A549 (cell line): ENCODE data around the gene MYBPC2. TPM values are rescaled to one million over a fixed set of nuclear protein-coding genes. Genes with fewer than 3 reads are reported as not detected.
A peak's percentile ranks its signal among the peaks of the same experiment; 100 is the strongest.

Source experiments
- ATAC-seq, 2 experiments: fragments of 200-7000 bp in 1 of 2; fragments of >200 bp in 1 of 2; cut with Nextera tagmentation in 1 of 2; cut with Tn5 transposase in 1 of 2; 3 replicates each; pipeline versions ENCODE4 v1.8.0 to v1.9.1; 2018 to 2020; ENCODE audit warnings: mild to moderate bottlenecking in 1 of 2, moderate library complexity in 1 of 2
- CTCF ChIA-PET: fragments of 300-600 bp; sonication (Branson Sonifier 250); formaldehyde crosslinking; extraction: SDS; loops from one replicate; lab custom pipeline; 2021; ENCODE audit warnings: antibody characterized with exemption, inconsistent platforms; lab: Yijun Ruan, JAX
- POLR2A ChIA-PET: fragments of 350-600 bp; formaldehyde crosslinking; extraction: SDS; loops from one replicate; lab custom pipeline; 2021; ENCODE audit warnings: antibody characterized with exemption, inconsistent platforms; lab: Yijun Ruan, JAX
- DNase-seq, 2 experiments: peaks; one replicate each; pipeline versions ENCODE4 v3.0.0 to v3.0.0-alpha.2; 2011 to 2016; ENCODE audit warnings: low read depth in 1 of 2, low spot score in 1 of 2
- FAIRE-seq: peaks from 2 replicates; lab custom pipeline; 2011; peaks lifted over from hg19 to GRCh38; lab: Jason Lieb, UNC
- H3K27ac ChIP-seq, 2 experiments: fragments of >200 bp; sonication (Bioruptor Twin); formaldehyde crosslinking; 3 replicates each; pipeline ENCODE4 v1.5.1; 2016 to 2017
- H3K4me1 ChIP-seq: fragments of >200 bp; sonication (Bioruptor Twin); formaldehyde crosslinking; 3 replicates; pipeline ENCODE4 v1.6.1; 2016
- H3K4me2 ChIP-seq: fragments of >200 bp; sonication (Bioruptor Twin); formaldehyde crosslinking; 3 replicates; pipeline ENCODE4 v1.6.1; 2016
- H3K4me3 ChIP-seq: fragments of >200 bp; sonication (Bioruptor Twin); formaldehyde crosslinking; 3 replicates; pipeline ENCODE4 v1.5.1; 2016
- H3K9me3 ChIP-seq: fragments of >200 bp; sonication (Bioruptor Twin); formaldehyde crosslinking; 3 replicates; pipeline ENCODE4 v1.6.1; 2016
- BHLHE40 ChIP-seq: IDR thresholded peaks from 2 replicates; pipeline ENCODE4 v1.6.1; 2012; ENCODE audit warnings: low read depth, low read length, inconsistent platforms
- CBX8 ChIP-seq: fragments of 200-600 bp; sonication (generic); IDR thresholded peaks from 2 replicates; pipeline ENCODE4 v1.6.1; 2016
- CEBPB ChIP-seq, 2 experiments: fragments of >200 bp in 1 of 2; sonication (Bioruptor Twin) in 1 of 2; formaldehyde crosslinking in 1 of 2; IDR thresholded peaks; 2 replicates each; pipeline ENCODE4 v1.6.1; 2012 to 2016
- CHD2 ChIP-seq: fragments of 150-350 bp; IDR thresholded peaks from 2 replicates; pipeline ENCODE4 v1.6.1; 2014; ENCODE audit warnings: low read length; ENCODE audit not compliant: partially characterized antibody
- CHD4 ChIP-seq: fragments of 200-600 bp; sonication (generic); IDR thresholded peaks from 2 replicates; pipeline ENCODE4 v1.6.1; 2016; ENCODE audit warnings: antibody characterized with exemption, mild to moderate bottlenecking, borderline replicate concordance
- CTCF ChIP-seq: fragments of >200 bp; sonication (Bioruptor Twin); formaldehyde crosslinking; IDR thresholded peaks from 3 replicates; pipeline ENCODE4 v1.5.1; 2016
- E2F6 ChIP-seq: IDR thresholded peaks from 2 replicates; pipeline ENCODE4 v1.6.1; 2012; ENCODE audit warnings: low read depth, borderline replicate concordance
- EHF ChIP-seq: fragments of 250-450 bp; sonication (Bioruptor Pico); IDR thresholded peaks from 2 replicates; pipeline ENCODE4 v1.5.0; 2020; ENCODE audit warnings: mild to moderate bottlenecking
- EHMT2 ChIP-seq: fragments of 200-600 bp; sonication (generic); IDR thresholded peaks from 2 replicates; pipeline ENCODE4 v1.6.1; 2016; ENCODE audit warnings: antibody characterized with exemption, low read depth, mild to moderate bottlenecking, moderate library complexity
- ELK1 ChIP-seq: fragments of 150-350 bp; IDR thresholded peaks from 2 replicates; pipeline ENCODE4 v1.6.1; 2014; ENCODE audit warnings: low read depth, mild to moderate bottlenecking, low read length
- EP300 ChIP-seq, 2 experiments: fragments of >200 bp; sonication (Bioruptor Twin); formaldehyde crosslinking; IDR thresholded peaks; 2 replicates in 1 of 2; 3 replicates in 1 of 2; pipeline ENCODE4 v1.6.1; 2016 to 2017
- ESRRA ChIP-seq: fragments of 150-350 bp; IDR thresholded peaks from 2 replicates; pipeline ENCODE4 v1.6.1; 2014; ENCODE audit warnings: mild to moderate bottlenecking, low read length, borderline replicate concordance
- FOSB ChIP-seq: fragments of 250-450 bp; sonication (Bioruptor Pico); IDR thresholded peaks from 2 replicates; pipeline ENCODE4 v1.5.0; 2020; ENCODE audit warnings: mild to moderate bottlenecking, moderate library complexity
- FOSL2 ChIP-seq, 2 experiments: fragments of 450-650 bp in 1 of 2; fragments of >200 bp in 1 of 2; sonication (Bioruptor Twin) in 1 of 2; formaldehyde crosslinking; IDR thresholded peaks; 2 replicates each; pipeline versions ENCODE4 v1.5.0 to v1.6.1; 2016 to 2020; ENCODE audit warnings: mild to moderate bottlenecking in 1 of 2, moderate library complexity in 1 of 2
- GATA3 ChIP-seq: IDR thresholded peaks from 2 replicates; pipeline ENCODE4 v1.6.1; 2012; ENCODE audit warnings: borderline replicate concordance
- HDAC2 ChIP-seq: fragments of 200-600 bp; sonication (generic); IDR thresholded peaks from 2 replicates; pipeline ENCODE4 v1.6.1; 2016
- HES2 ChIP-seq: fragments of >200 bp; sonication (Bioruptor Twin); formaldehyde crosslinking; IDR thresholded peaks from 2 replicates; pipeline ENCODE4 v1.6.1; 2016
- HEYL ChIP-seq: fragments of 250-450 bp; sonication (Bioruptor Pico); IDR thresholded peaks from 2 replicates; pipeline ENCODE4 v1.8.0; 2021; ENCODE audit warnings: mild to moderate bottlenecking, moderate library complexity
- HOXA7 ChIP-seq: fragments of 250-450 bp; sonication (Bioruptor Pico); IDR thresholded peaks from 2 replicates; pipeline ENCODE4 v1.5.0; 2020; ENCODE audit warnings: mild to moderate bottlenecking, moderate library complexity
- HOXB13 ChIP-seq: fragments of 250-450 bp; sonication (Bioruptor Pico); IDR thresholded peaks from 2 replicates; pipeline ENCODE4 v1.5.0; 2020; ENCODE audit warnings: low read depth, mild to moderate bottlenecking, moderate library complexity
- HOXB5 ChIP-seq: fragments of 250-450 bp; sonication (Bioruptor Pico); IDR thresholded peaks from 2 replicates; pipeline ENCODE4 v1.5.0; 2020; ENCODE audit warnings: mild to moderate bottlenecking, moderate library complexity
- JUN ChIP-seq, 2 experiments: fragments of >200 bp; sonication (Bioruptor Twin); formaldehyde crosslinking; IDR thresholded peaks; 2 replicates in 1 of 2; 3 replicates in 1 of 2; pipeline ENCODE4 v1.6.1; 2016 to 2017
- MAFK ChIP-seq: fragments of 450-650 bp; IDR thresholded peaks from 2 replicates; pipeline ENCODE4 v1.6.1; 2014; ENCODE audit not compliant: partially characterized antibody
- NFE2L2 ChIP-seq: fragments of 150-350 bp; conservative IDR thresholded peaks from 2 replicates; pipeline ENCODE4 v1.6.1; 2014; ENCODE audit warnings: low read length
- PBX3 ChIP-seq: IDR thresholded peaks from 2 replicates; pipeline ENCODE4 v1.6.1; 2012
- RARB ChIP-seq: fragments of 250-450 bp; sonication (Bioruptor Pico); IDR thresholded peaks from 2 replicates; pipeline ENCODE4 v1.8.0; 2021; ENCODE audit warnings: mild to moderate bottlenecking, moderate library complexity
- REST ChIP-seq: fragments of 200-600 bp; sonication (generic); IDR thresholded peaks from 2 replicates; pipeline ENCODE4 v1.6.1; 2016; ENCODE audit warnings: antibody characterized with exemption, mild to moderate bottlenecking, moderate library complexity
- SMC3 ChIP-seq: fragments of >200 bp; sonication (Bioruptor Twin); formaldehyde crosslinking; IDR thresholded peaks from 3 replicates; pipeline ENCODE4 v1.6.1; 2018; ENCODE audit warnings: inconsistent platforms
- SREBF2 ChIP-seq: fragments of 450-650 bp; IDR thresholded peaks from 2 replicates; pipeline ENCODE4 v1.6.1; 2014; ENCODE audit warnings: mild to moderate bottlenecking, moderate library complexity
- TFCP2L1 ChIP-seq: fragments of 250-450 bp; sonication (Bioruptor Pico); IDR thresholded peaks from 2 replicates; pipeline ENCODE4 v1.5.0; 2021; ENCODE audit warnings: mild to moderate bottlenecking
- ZC3H11A ChIP-seq: fragments of 450-650 bp; IDR thresholded peaks from 2 replicates; pipeline ENCODE4 v1.6.1; 2014; ENCODE audit warnings: antibody characterized with exemption, mild to moderate bottlenecking
- ZFP36 ChIP-seq: fragments of 450-650 bp; IDR thresholded peaks from 2 replicates; pipeline ENCODE4 v1.6.1; 2014; ENCODE audit warnings: borderline replicate concordance; ENCODE audit not compliant: partially characterized antibody
- ZNF302 ChIP-seq: fragments of 250-450 bp; sonication (Bioruptor Pico); IDR thresholded peaks from 2 replicates; pipeline ENCODE4 v1.9.0; 2021; ENCODE audit warnings: inconsistent platforms, mild to moderate bottlenecking, moderate library complexity
- ZSCAN20 ChIP-seq: fragments of 250-450 bp; sonication (Bioruptor Pico); IDR thresholded peaks from 2 replicates; pipeline ENCODE4 v1.8.0; 2022; ENCODE audit warnings: mild to moderate bottlenecking, moderate library complexity
- WGBS: methylation state at CpG from one replicate; pipeline ENCODE4 v1.1.6; 2017; ENCODE audit errors: missing lambda C conversion rate; 5-methylcytosine and 5-hydroxymethylcytosine counted together
- polyA plus RNA-seq, 4 experiments: library from polyadenylated mRNA; depleted of rRNA in 3 of 4; stranded (reverse); fragments of >200 nt; fragmentation: RNase III in 1 of 4; extraction: RNeasy Plus Mini Kit Qiagen cat#74134 plus additional on column Dnase treatment in 1 of 4; gene quantifications; 2 replicates in 3 of 4; 3 replicates in 1 of 4; pipeline ENCODE4 v1.2.3, GENCODE V29; 2011 to 2017

The MYBPC2 gene
- polyA plus RNA-seq, 2 of the 4 experiments (the other 2 are of a cell fraction): 0.10 TPM; not detected in 1

- peak; percentile 73 to 91 for ATAC-seq
- Histone ChIP-seq H3K27ac (peak within 1 kb of the TSS; percentile 87 to 93), H3K9me3 (no peaks in the 10 kb centered on the region), H3K4me2 (peak within 1 kb of the TSS; percentile 97), H3K4me1 (peaks cover 12% of the 10 kb centered on the region), H3K4me3 (peak within 1 kb of the TSS; percentile 86)
- no peak for FAIRE-seq
- CTCF ChIA-PET: interaction anchor here (4.7 kb wide), 1 partner anchor 15 kb away, joined by 28 read pairs; no protein-coding TSS in a partner anchor
- POLR2A ChIA-PET: no interaction called here
- WGBS: 2% methylated on average over 40 of the region's 58 CpGs
- peak; percentile 99 for DNase-seq
- TF ChIP-seq CHD2: no peak
- no peak for TF ChIP-seq CBX8
- no peak for TF ChIP-seq EHMT2
- no peak for TF ChIP-seq HES2
- TF ChIP-seq ZFP36: no peak
- TF ChIP-seq E2F6: peak; percentile 35; the same call in 1 of the 2 replicates
- no peak for TF ChIP-seq HOXB5
- TF ChIP-seq GATA3: no peak
- no peak for TF ChIP-seq REST
- TF ChIP-seq TFCP2L1 (CRISPR knock-in tag): no peak
- TF ChIP-seq RARB: no peak
- TF ChIP-seq SMC3: no peak
- no peak for TF ChIP-seq PBX3
- TF ChIP-seq CTCF: no peak
- TF ChIP-seq ESRRA: no peak
- TF ChIP-seq EP300 (IDR thresholded peaks at IDR 0.05): no peak
- no peak for TF ChIP-seq ZNF302
- TF ChIP-seq EHF (CRISPR knock-in tag): no peak
- no peak for TF ChIP-seq ZSCAN20 (CRISPR knock-in tag)
- TF ChIP-seq HOXB13 (CRISPR knock-in tag): no peak
- TF ChIP-seq ZC3H11A: no peak
- peak; percentile 92 for TF ChIP-seq MAFK
- no peak for TF ChIP-seq HEYL (CRISPR knock-in tag)
- no peak for TF ChIP-seq NFE2L2
- peak; percentile 83 to 93 for TF ChIP-seq JUN (IDR thresholded peaks at IDR 0.05)
- TF ChIP-seq FOSL2 (IDR thresholded peaks at IDR 0.05): no peak
- peak; percentile 95 for TF ChIP-seq FOSL2 (CRISPR knock-in tag; IDR thresholded peaks at IDR 0.05)
- TF ChIP-seq HOXA7 (CRISPR knock-in tag): no peak
- TF ChIP-seq BHLHE40: 0 out of 2 replicates have a peak, but pooled peaks have one; percentile 13
- TF ChIP-seq CHD4: no peak
- no peak for TF ChIP-seq FOSB
- TF ChIP-seq ELK1: no peak
- TF ChIP-seq HDAC2: no peak
- no peak for TF ChIP-seq SREBF2
- TF ChIP-seq CEBPB (IDR thresholded peaks at IDR 0.05): no peak
Observed at GRCh38 chr19:50476224-50476906, 43.7 kb downstream of the MYBPC2 start, which contains the start of the genes EMC10 and GARIN5A. Gene EMC10, plus strand, starts transcription at chr19:50476507. Its CDS starts 38 bp downstream, at chr19:50476545. Gene GARIN5A, minus strand, starts transcription at chr19:50476848. Its CDS starts 460 bp downstream, at chr19:50476388.
